GM19467 (cell line): ENCODE measurements around the gene ZSCAN29.
A peak's percentile ranks its signal among the peaks of the same experiment; 100 is the strongest.

Experiments used
- ATAC-seq: cut with Tn5 transposase; IDR thresholded peaks from one replicate; pipeline ENCODE4 v1.9.1; 2021; ENCODE audit warnings: mild to moderate bottlenecking, moderate library complexity; ENCODE audit not compliant: unreplicated experiment

Gene ZSCAN29

GRCh38 chr15:43352693-43353382 lies 18.0 kb downstream of the ZSCAN29 start:
- no peak for ATAC-seq

DNA sequence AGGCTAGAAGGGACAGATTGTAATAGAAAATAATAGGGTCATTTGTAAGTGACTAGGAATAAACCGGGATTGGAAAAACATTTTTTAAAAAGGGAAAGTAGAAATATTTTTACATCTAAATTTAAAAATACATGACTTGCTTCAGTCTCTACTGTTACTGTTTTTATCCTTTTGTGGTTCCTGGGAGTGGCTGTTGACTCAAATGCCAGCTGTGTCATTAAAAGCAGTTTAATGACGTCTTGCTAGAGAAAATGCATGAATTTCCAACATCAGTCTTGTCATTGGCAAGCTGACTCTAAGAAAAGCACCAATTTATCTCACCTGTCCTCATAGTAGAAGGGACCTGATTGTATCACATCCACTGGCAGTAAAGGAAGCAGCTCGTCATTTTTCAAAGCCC lies 23.7 kb downstream of the ZSCAN29 start:
- ATAC-seq: no peak

- ATAC-seq: no peak
Observed at GRCh38 chr15:43346305-43346704, 24.5 kb downstream of the ZSCAN29 start.

GRCh38 chr15:43330780-43331087 lies 40.1 kb downstream of the ZSCAN29 start:
- peak; percentile 18 for ATAC-seq

DNA sequence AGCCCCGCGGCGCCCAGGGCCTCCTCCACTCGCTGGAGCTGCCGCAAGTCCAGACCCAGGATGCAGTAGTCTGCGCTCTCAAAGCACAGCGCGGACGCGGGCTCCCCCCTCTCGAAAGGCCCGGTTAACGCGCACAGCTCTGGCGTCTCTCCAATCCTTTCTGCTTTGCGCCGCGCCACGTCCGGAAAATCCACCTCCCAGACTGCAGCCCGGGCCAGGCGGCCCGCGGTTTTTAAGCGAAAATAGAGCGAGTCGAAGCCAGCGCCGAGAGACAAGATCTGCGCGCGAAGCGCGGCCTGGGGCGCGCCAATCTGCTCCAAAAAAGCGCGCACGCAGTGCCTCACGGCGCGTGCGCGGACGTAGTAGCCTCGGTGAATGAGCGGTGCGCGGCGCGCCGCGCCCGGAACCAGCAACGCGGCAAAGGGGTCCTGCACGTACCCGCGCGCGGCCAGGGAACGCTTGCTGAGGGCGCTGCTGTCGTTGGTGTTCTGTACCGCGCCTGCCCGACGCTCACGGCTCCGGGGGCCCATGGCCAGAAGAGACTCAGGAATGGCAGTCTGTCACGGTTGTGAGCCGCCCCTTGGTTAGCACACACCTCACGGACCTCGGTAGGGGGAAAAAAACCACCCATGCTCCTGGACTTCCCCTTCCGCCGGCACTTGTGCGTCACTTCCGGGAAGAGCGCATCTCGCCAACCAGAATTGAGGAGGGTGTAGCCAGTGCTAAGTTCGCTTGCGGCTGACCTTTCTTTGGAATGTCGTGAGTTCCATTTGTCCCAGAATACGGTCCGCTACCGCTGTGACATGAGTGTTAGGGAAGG lies 40.7 kb downstream of the ZSCAN29 start, which contains the start of gene LCMT2:
Gene LCMT2 (minus strand): TSS at position 614 of the 820 bp plus-strand sequence. CDS start 84 bp downstream, at position 530.
- peak; percentile 88 for ATAC-seq

DNA sequence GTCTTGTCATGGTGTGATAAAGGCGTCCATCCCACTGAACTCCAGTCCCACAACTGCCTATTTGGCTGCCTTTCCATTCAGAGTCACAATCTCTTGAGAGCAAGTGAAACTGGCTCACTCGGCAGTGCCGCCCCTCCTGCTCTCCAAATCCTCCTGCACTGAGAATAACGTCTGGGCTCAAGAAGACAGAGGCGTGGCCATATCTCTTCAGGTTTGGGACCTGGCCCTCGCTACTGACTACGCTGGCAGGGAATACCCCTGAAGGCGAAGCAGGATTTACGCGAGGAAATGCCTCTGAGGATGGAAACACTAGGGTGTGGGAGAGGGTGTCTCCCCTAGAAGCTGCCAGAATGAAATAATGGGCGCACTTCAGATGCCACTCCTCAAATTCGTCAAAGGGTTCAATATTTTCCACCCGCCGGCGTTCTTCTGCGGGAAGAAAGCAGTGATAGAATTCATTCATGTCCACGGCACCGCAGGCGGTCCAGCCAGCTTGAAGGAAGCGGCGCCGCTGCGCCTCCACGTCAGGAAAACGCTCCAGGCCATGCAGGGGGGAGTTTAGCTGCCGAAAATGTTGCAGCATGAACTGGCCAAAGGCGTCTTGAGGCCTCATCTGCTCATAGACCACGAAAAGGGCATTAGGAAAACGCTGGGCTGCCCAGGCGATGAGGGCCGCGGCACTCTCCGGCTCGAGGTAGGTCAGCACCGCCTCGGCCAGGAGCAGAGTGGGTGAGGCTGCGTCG lies 41.5 kb downstream of the ZSCAN29 start:
- no peak for ATAC-seq

DNA sequence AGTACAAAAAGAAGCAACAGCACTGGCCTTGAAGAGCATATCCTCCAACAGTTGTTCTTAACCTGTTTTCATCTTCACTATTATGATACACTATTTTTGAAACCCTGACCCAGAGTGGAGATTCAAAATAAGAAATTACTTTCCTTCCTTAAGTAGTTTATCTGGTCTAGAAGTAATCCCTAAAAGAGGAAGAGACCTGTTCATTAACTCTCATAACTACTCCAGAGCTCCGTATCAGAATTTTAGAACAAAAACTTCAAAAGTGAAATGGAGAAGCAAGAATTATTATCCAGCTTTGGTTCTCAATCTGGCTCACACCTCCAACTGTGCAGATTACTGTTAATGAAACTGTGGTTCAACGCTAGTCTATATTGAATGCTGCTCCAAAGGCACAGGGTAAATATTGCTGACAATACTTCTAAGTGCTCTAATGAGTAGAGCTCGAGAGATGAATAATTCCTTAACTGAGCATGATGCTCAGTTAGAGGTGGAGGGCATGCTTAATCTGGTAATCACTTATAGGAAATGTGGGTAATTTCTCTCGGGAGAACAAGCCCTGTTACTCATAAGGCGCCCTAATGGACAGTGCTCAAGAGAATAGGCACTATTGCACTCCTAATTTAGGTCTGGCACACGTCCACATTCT lies 45.7 kb downstream of the ZSCAN29 start:
- no peak for ATAC-seq

DNA sequence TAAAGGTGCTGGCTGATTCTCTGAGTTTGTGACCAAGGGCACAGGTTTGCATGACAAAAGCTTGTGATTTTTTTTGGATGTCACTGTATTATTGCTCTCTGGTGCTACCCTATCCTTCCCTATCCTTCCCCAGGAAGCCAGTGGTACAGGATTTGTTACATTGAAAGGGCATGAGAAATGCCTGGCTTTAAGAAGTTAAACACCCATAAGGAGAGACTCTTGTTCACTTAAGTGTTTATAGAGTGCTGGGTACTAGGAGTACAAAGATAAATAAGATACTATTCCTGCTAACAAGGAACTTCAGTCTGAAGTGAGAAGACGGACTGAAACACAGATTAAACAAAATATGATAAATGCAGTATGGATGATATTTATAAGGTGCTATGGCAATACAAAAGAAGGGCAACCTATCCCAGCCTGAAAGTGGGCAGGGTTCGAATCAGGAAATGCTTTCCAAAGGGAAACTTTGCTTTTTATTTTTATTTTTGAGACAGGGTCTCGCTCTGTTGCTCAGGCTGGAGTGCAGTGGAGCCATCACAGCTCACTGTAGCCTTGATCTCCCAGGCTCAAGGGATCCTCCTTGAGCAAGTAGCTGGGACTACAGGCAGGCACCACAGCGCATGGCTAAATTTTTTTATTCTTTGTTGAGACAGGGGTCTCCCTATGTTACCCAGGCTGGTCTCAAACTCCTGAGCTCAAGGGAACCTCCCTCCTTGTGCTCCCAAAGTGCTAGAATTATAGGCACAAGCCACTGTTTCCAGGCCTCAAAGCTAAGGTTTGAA lies 51.7 kb downstream of the ZSCAN29 start:
- ATAC-seq: no peak

DNA sequence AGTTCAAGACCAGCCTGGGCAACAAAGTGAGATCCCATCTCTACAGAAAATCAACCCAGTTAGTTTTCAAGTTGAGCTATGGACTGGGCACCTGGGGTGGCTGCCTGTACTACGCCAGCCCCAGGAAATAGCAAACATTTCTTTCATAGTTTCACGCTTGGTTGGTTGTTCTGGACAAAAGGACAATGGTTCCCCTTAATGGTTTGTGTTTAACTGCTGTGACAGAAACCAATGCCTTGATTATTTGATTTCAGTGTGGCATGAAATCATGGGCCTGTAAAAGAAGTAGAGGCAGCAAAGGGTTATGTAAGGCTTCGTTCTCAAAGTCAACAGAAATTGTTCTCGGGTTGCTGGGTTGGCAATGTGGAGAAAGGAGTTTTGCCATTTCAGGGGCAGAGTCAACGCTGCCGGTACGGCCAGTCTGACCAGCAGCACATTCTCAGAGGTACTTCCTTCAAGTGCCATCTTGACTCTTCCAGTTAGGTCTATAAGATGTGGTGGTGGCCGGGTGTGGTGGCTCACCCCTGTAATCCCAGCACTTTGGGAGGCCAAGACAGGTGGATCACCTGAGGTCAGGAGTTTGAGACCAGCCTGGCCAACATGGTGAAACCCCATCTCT lies 53.2 kb downstream of the ZSCAN29 start:
- no peak for ATAC-seq

DNA sequence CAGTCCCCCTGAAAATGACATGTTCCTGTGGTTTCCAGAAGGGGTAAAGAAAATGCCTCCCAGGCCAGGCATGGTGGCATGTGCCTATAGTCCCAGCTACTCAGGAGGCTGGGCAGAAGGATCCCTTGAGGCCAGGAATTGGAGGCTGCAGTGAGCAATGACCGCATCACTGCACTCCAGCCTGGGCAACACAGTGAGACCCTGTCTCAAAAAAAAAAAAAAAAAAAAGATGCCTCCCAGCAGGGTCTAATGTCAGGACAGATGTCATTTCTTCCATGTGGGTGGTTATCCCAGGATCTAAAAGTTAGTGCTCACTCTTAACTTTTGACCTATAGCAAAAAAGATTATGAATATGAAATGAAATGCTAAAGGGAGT lies 53.9 kb downstream of the ZSCAN29 start:
- no peak for ATAC-seq

DNA sequence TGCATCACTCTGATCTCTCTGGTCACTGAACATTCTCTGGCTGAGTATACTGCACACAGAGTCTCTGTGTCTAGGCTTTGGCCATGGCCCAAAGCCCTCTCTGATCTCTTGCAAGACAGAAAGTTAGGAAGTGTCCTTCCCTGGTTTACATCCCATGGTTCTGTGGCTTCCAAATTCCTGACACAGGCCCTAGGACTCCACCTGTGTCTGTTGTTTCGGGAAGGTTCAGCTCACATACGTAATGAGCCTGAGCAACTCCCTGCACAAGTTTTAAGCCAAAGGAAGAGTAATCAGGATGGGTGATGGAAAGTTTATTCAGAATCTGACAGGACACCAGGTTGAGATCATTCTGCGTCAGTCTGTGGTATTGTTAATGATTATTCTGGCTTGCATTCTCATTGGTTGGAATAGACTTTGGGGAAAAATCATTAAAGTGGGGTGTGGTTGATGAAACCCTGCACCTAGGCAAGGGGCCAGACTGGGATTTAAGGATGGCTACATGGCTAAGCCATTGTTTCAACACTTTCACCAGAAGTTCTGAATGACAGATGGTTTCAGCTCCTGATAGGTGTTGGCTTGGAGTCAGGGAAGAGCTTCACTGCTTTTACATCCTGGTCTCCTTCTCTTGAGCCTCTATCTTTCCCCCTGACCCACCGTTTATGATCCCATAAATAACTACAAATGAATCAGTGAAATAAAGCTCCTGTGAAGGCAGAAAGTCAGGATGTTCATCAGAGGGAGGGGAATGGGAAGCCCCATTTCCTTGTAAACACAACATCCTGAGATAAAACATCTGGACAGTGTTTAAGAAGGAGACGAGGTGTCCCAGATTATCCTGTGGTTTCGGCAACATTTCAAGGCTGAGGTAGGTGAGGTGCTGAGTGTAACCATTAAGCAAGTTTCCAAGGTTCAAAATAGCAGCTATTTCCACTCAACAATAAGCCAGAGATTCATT lies 54.5 kb downstream of the ZSCAN29 start:
- ATAC-seq: no peak

DNA sequence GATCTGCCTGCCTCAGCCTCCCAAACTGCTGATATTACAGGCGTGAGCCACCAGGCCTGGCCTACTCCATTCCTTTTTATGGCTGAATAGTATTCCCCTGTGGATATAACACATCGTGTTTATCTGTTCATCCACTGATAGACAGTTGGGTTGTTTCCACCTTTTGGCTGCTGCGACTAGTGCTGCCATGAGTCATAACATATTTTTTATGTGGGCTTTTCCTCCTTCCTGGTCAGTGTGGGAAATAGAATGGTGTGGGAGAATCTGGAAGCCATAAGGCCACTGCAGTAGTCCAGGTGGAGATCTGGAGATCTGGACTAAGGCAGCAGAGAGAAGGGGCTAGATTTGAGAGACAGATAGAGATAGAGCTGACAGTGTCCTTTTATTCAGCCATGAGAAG lies 56.7 kb downstream of the ZSCAN29 start:
- ATAC-seq: no peak

DNA sequence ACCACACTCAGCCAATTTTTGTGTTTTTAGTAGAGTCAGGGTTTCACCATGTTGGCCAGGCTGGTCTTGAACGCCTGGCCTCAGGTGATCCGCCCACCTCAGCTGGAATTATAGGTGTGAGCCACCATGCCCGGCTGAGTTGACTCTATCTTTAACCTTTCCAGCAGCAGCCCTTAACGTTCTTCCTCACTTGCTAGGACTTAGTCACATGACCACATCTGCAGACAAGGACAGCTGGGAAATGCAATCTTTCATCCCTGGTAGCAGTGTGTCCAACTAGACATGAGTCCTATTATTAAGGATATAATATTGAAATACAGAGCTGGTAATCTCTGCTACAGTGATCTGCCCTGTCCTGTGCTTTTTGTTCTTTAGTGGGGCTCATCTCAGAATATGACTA lies 58.5 kb downstream of the ZSCAN29 start:
- no peak for ATAC-seq
